Pancreas (tissue), 10 donors: Measurements from ENCODE around the gene PTPRG. TPM values are rescaled to one million over a fixed set of nuclear protein-coding genes. Genes with fewer than 3 reads are reported as not detected.

Experiments
- ATAC-seq, 4 donors: fragments of 200-7000 bp; cut with Tn5 transposase; one replicate each; pipeline versions ENCODE4 v1.8.0 to v1.9.1; 2020; ENCODE audit warnings: mild to moderate bottlenecking in 4 of 4, moderate library complexity in 4 of 4
- DNase-seq, 6 donors: peaks; one replicate each; pipeline ENCODE4 v3.0.0-alpha.2; 2020
- FAIRE-seq: peaks from 2 replicates; lab custom pipeline; 2012; peaks lifted over from hg19 to GRCh38; lab: Jason Lieb, UNC
- H3K27ac ChIP-seq, 4 donors: fragments of 200-600 bp; sonication (generic); 1 replicate in 3 of 4; 2 replicates in 1 of 4; pipeline versions ENCODE4 v1.5.0 to v1.8.0; 2020
- H3K27me3 ChIP-seq, 4 donors: fragments of 200-600 bp; one replicate each; pipeline ENCODE4 v1.8.0; 2021
- H3K36me3 ChIP-seq, 3 donors: fragments of 200-600 bp; sonication (generic) in 1 of 3; one replicate each; pipeline versions ENCODE4 v1.5.0 to v1.8.0; 2020 to 2021
- H3K4me1 ChIP-seq, 3 donors: fragments of 200-600 bp; one replicate each; pipeline ENCODE4 v1.8.0; 2021
- H3K4me3 ChIP-seq, 4 donors: fragments of 200-600 bp; sonication (generic) in 2 of 4; one replicate each; pipeline versions ENCODE4 v1.5.0 to v1.8.0; 2020 to 2021
- H3K9me3 ChIP-seq, 4 donors: fragments of 200-600 bp; one replicate each; pipeline ENCODE4 v1.8.0; 2021
- WGBS, 2 donors: extraction: QIAGEN DNeasy Blood & Tissue Kit; methylation state at CpG; one replicate each; pipeline ENCODE4 v1.1.7; 2013; 5-methylcytosine and 5-hydroxymethylcytosine counted together
- intact Hi-C, 3 donors: fragments of 100-400 bp; cut with DNase I; formaldehyde crosslinking; loops; one replicate each; pipeline versions ENCODE4 v1.11.1 to v1.14.2; 2022
- polyA plus RNA-seq, 2 donors: library from polyadenylated mRNA; stranded (reverse); fragments of 200-250 nt; gene quantifications; one replicate each; pipeline ENCODE4 v1.2.3, GENCODE V29; 2013
- total RNA-seq, 6 donors: library from RNA; stranded (reverse); fragmentation: NEBNext Ultra II Directional in 4 of 6; extraction: Animal tissue kit (Norgen Biotek cat#: 25700) in 4 of 6; gene quantifications; one replicate each; pipeline versions ENCODE4 v1.2.1 to v1.2.4, GENCODE V29; 2021 to 2023
- TF ChIP-seq, protein P1 (sequence below), 4 donors: fragments of 200-600 bp; sonication (generic) in 3 of 4; IDR thresholded peaks; one replicate each; pipeline versions ENCODE4 v1.5.0 to v1.8.0; 2021; ENCODE audit warnings: antibody characterized with exemption in 4 of 4
- donor health status: healthy with polysubstance abuse.
- donor health status: DM: no; HTN: no; CAD: no; lungs with moderate emphysema.
- donor health status: DM: no; HTN: no; CAD: no.
- donor health status: control.
- donor health status: control.
- donor health status: Bipolar disorder and iron deficiency.
- donor health status: DM: yes; HTN: yes; CAD: no.
- donor health status: DM: no; HTN: no; CAD: no.
- donor health status: DM: no; HTN: no; CAD: no.
- donor health status: DM: yes; HTN: yes; CAD: no.

Gene PTPRG
- total and polyA plus RNA-seq, 8 donors: 2.8 to 20.5 (median 9.5) TPM

DNA sequence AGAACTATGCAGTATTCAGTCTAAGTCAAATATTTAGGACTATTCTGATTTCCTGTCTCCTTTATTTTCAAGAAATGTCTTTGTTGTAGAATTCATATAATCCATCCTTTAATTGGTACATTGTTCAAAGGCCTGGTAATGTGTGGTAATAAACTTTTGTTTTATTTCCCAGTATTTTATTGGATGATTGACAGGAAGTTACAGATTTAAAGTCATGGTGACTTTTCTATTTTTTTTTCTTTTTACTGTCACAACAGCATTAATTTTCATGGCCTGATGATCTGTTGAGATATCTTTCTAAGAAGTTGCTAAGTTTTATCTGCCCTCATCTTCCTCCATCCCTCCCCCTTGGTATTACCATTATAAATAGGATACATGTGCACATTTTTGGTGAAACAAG is 161.7 kb downstream of the PTPRG start:
- no peaks in the 10 kb centered on the region for H3K9me3 ChIP-seq
- peaks cover 0 to 5% (median 3%) of the 10 kb centered on the region in 3 donors for H3K4me1 ChIP-seq
- H3K4me3 ChIP-seq: no peak overlapping the region
- TF ChIP-seq, protein P1, sequence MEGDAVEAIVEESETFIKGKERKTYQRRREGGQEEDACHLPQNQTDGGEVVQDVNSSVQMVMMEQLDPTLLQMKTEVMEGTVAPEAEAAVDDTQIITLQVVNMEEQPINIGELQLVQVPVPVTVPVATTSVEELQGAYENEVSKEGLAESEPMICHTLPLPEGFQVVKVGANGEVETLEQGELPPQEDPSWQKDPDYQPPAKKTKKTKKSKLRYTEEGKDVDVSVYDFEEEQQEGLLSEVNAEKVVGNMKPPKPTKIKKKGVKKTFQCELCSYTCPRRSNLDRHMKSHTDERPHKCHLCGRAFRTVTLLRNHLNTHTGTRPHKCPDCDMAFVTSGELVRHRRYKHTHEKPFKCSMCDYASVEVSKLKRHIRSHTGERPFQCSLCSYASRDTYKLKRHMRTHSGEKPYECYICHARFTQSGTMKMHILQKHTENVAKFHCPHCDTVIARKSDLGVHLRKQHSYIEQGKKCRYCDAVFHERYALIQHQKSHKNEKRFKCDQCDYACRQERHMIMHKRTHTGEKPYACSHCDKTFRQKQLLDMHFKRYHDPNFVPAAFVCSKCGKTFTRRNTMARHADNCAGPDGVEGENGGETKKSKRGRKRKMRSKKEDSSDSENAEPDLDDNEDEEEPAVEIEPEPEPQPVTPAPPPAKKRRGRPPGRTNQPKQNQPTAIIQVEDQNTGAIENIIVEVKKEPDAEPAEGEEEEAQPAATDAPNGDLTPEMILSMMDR (IDR thresholded peaks at IDR 0.05): no peak
- H3K36me3 ChIP-seq: no peaks in the 10 kb centered on the region
- DNase-seq (no peak), FAIRE-seq (no peak), ATAC-seq (no peak)
- intact Hi-C loops: no loop called here
- no peaks in the 10 kb centered on the region for H3K27me3 ChIP-seq
- no peak overlapping the region for H3K27ac ChIP-seq

DNA sequence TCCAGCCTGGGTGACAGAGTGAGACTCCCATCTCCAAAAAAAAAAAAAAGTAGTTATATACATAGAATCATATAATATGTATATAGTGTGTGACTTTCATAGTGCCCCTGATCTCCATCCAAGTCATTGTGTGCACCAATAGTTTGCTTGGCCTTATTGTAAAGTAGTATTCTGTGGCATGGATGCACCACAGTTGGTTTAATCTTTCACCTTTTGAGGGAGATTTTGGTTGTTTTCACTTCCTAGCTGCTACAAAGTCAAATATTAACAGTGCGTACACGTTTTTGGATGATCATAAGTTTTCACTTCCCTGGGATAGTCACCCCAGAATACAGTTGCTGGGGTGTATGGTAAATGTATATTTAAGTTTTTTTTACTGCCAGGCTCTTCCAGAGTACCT is 162.8 kb downstream of the PTPRG start:
- TF ChIP-seq, protein P1 (IDR thresholded peaks at IDR 0.05): no peak
- H3K27ac ChIP-seq: no peak overlapping the region
- no peak for ATAC-seq
- H3K36me3 ChIP-seq: no peaks in the 10 kb centered on the region
- no peak overlapping the region for H3K4me3 ChIP-seq
- 59 to 60% methylated on average over 2 of the region's 2 CpGs for WGBS, 2 donors
- H3K27me3 ChIP-seq: no peaks in the 10 kb centered on the region
- no peaks in the 10 kb centered on the region for H3K9me3 ChIP-seq
- H3K4me1 ChIP-seq: peaks cover 0 to 7% (median 3%) of the 10 kb centered on the region in 3 donors
- intact Hi-C loops: no loop called here
- no peak for FAIRE-seq
- DNase-seq: no peak

DNA sequence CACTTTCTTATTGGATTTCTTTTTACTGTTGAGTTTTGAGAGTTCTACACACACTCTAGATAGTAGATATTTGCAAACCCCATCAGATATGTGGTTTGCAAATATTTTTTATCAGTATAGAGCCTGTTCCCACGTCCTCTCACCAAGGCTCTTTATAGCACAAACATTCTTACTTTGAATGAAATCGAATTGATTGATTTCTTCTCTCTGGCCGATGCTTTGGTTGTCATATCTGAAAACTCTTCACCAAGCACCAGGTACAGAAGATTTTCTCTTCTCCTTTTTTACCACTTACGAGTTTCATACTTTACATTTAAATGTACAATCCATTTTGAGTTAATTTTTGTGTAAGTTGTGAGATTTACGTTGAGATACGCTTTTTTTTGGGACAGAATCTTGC is 163.4 kb downstream of the PTPRG start:
- WGBS, 2 donors: 71 to 72% methylated on average over 6 of the region's 6 CpGs

DNA sequence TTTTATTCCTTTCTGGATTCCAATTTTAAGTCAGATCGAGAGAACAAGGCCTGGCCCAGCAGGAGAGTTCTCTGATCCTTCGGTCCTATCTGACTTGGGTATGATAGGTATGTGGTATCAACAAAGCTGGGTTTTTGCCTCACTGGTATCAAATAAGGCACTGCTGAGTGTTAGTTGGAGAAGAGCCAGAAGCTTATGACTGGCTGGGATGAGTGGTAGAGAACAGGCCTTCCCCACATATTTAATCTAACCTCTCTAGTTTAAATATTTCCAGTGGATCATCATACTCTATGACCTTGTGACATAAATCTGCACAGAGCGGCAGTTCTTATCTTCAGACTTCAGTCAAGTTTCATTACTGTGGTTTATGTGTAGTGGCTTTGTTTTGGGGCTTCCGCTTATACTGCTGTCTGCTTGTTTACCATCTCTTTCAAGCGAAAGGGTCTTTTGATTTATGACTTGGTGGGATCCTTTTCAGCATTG is 164.5 kb downstream of the PTPRG start:
- Histone ChIP-seq H3K27ac (no peak overlapping the region), H3K4me3 (no peak overlapping the region), H3K4me1 (peaks cover 7 to 16% (median 13%) of the 10 kb centered on the region in 3 donors), H3K36me3 (no peaks in the 10 kb centered on the region), H3K9me3 (no peaks in the 10 kb centered on the region), H3K27me3 (no peaks in the 10 kb centered on the region)
- FAIRE-seq (no peak), ATAC-seq (peak; percentile 40 to 79 (median 64)), DNase-seq (peak in 1 of 6 donors; percentile 12)
- WGBS, 2 donors: 52 to 55% methylated on average over 5 of the region's 5 CpGs
- intact Hi-C loops: no loop called here
- TF ChIP-seq, protein P1 (IDR thresholded peaks at IDR 0.05): no peak

More for the DNA sequence above, 163.4 kb downstream of the PTPRG start:
- no peaks in the 10 kb centered on the region for H3K27me3 ChIP-seq
- no peak overlapping the region for H3K4me3 ChIP-seq
- ATAC-seq (no peak), DNase-seq (no peak), FAIRE-seq (no peak)
- TF ChIP-seq, protein P1 (IDR thresholded peaks at IDR 0.05): no peak
- intact Hi-C loops: no loop called here
- peaks cover 0 to 13% (median 8%) of the 10 kb centered on the region in 3 donors for H3K4me1 ChIP-seq
- H3K27ac ChIP-seq: no peak overlapping the region
- no peaks in the 10 kb centered on the region for H3K36me3 ChIP-seq
- H3K9me3 ChIP-seq: no peaks in the 10 kb centered on the region

DNA sequence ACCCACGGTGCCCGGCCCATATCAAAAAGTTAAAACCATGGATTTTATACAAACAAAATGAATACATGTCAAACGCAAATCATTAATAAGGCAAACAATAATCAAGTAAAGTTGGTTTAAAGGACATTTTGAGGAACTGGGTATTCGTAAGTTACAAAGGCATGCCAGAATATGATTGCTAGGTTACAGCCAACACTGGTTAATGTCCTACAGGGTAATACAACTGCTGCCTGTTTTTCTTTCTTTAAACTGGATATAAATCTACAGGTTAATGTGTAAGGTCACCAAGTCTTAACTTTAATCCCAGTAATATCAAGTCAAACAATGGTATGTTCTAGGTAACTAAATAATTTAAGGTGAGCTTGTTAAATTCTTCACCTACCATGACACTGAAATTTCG is 166.1 kb downstream of the PTPRG start:
- H3K9me3 ChIP-seq: no peaks in the 10 kb centered on the region
- ATAC-seq (peak in 2 of 4 donors; percentile 44 to 57), FAIRE-seq (no peak), DNase-seq (no peak)
- no peak overlapping the region for H3K4me3 ChIP-seq
- H3K27me3 ChIP-seq: no peaks in the 10 kb centered on the region
- H3K4me1 ChIP-seq: peaks cover 7 to 16% (median 13%) of the 10 kb centered on the region in 3 donors
- no peak overlapping the region for H3K27ac ChIP-seq
- intact Hi-C loops: no loop called here
- WGBS, 2 donors: 64 to 72% methylated on average over 5 of the region's 5 CpGs
- no peaks in the 10 kb centered on the region for H3K36me3 ChIP-seq
- TF ChIP-seq, protein P1 (IDR thresholded peaks at IDR 0.05): no peak
